ENCODE results near the gene SANBR. TPM values are rescaled to one million over a fixed set of nuclear protein-coding genes. Genes with fewer than 3 reads are reported as not detected.

SANBR gene
- total and polyA plus RNA-seq, 2 donors (not counting 3 experiments of a cell fraction or from before 2014, with no cell fraction given), result 5.7 to 22.9 TPM

GRCh38 chr2:61100801-61101200, 35.1 kb downstream of the SANBR start:
- no TSS peak for BruUV-seq (replicated peaks)
- Histone ChIP-seq H3K79me2 (ENCODE audit: control insufficient read depth, insufficient read depth, low read length) (no peaks in the 10 kb centered on the region), H3K9ac (replicated peaks; ENCODE audit: extremely low read depth, insufficient read depth, low read length) (no peak overlapping the region), H3K4me2 (ENCODE audit: insufficient read depth, low read length) (no peak overlapping the region), H3K9me3 (replicated peaks; ENCODE audit: control insufficient read depth, insufficient read depth, low read length) (no peaks in the 10 kb centered on the region), H3K4me3 (replicated peaks in 1 of 3; ENCODE audit: insufficient read depth in 1 of 3, low read depth in 1 of 3, low read length in 3 of 3) (no peak overlapping the region), H3K27ac (ENCODE audit: insufficient read depth, low read depth, low read length) (no peak overlapping the region), H2AFZ (ENCODE audit: low read depth, low read length) (no peak overlapping the region), H3K27me3 (ENCODE audit: control insufficient read depth in 2 of 2, insufficient read depth in 2 of 2, low read length in 2 of 2) (no peaks in the 10 kb centered on the region), H3K9me1 (replicated peaks; ENCODE audit: control insufficient read depth, extremely low read depth, insufficient read depth, low read length) (no peaks in the 10 kb centered on the region), H3K4me1 (ENCODE audit: control insufficient read depth, extremely low read depth, insufficient read depth, low read length) (no peaks in the 10 kb centered on the region), H3K36me3 (ENCODE audit: control insufficient read depth in 2 of 2, extremely low read depth in 1 of 2, insufficient read depth in 2 of 2, low read length in 2 of 2) (peaks cover 0 to 2% of the 10 kb centered on the region in 2 experiments), H4K20me1 (replicated peaks; ENCODE audit: control insufficient read depth, extremely low read depth, insufficient read depth, low read length) (no peaks in the 10 kb centered on the region)
- ChIA-PET POLR2A (no interaction called here), CTCF (no interaction called here)
- DNase-seq (ENCODE audit: low read depth, low spot score) (no peak), FAIRE-seq (no peak)
- TF ChIP-seq POLR2A (IDR thresholded peaks at IDR 0.05; ENCODE audit: low read depth, low read length), result no peak
- dilution Hi-C loops (cut with MboI; ENCODE audit: extremely low pct_ligation_motif_present, low sequenced_read_pairs), result no loop called here
- intact Hi-C loops (cut with micrococcal nuclease), result no loop called here

GRCh38 chr2:61109291-61109690, 43.6 kb downstream of the SANBR start:
- no TSS peak for BruUV-seq (replicated peaks)
- H3K9me3 ChIP-seq (replicated peaks; ENCODE audit: control insufficient read depth, insufficient read depth, low read length), result no peaks in the 10 kb centered on the region
- intact Hi-C loops (cut with micrococcal nuclease), result no loop called here
- no peak overlapping the region for H3K27ac ChIP-seq (ENCODE audit: insufficient read depth, low read depth, low read length)
- H3K4me2 ChIP-seq (ENCODE audit: insufficient read depth, low read length), result no peak overlapping the region
- H3K27me3 ChIP-seq (ENCODE audit: control insufficient read depth in 2 of 2, insufficient read depth in 2 of 2, low read length in 2 of 2), result no peaks in the 10 kb centered on the region
- TF ChIP-seq MAX (IDR thresholded peaks at IDR 0.05; ENCODE audit: insufficient read depth, insufficient read length) (no peak), CTCF (IDR thresholded peaks at IDR 0.05; ENCODE audit: extremely low read depth in 1 of 2, insufficient read depth in 1 of 2, low read depth in 1 of 2, low read length in 2 of 2) (no peak), POLR2AphosphoS5 (IDR thresholded peaks at IDR 0.05; ENCODE audit: insufficient read depth, low read depth, low read length) (no peak), EZH2 (IDR thresholded peaks at IDR 0.05; ENCODE audit: borderline replicate concordance, low read depth, low read length, severe bottlenecking) (no peak), FOS (IDR thresholded peaks at IDR 0.05; ENCODE audit: borderline replicate concordance, insufficient read depth, low read length) (no peak)
- H3K9me1 ChIP-seq (replicated peaks; ENCODE audit: control insufficient read depth, extremely low read depth, insufficient read depth, low read length), result no peaks in the 10 kb centered on the region
- ChIA-PET CTCF (no interaction called here), POLR2A (no interaction called here)
- no peaks in the 10 kb centered on the region for H4K20me1 ChIP-seq (replicated peaks; ENCODE audit: control insufficient read depth, extremely low read depth, insufficient read depth, low read length)
- H3K4me3 ChIP-seq (replicated peaks in 1 of 3; ENCODE audit: insufficient read depth in 1 of 3, low read depth in 1 of 3, low read length in 3 of 3), result no peak overlapping the region
- no peak overlapping the region for H3K9ac ChIP-seq (replicated peaks; ENCODE audit: extremely low read depth, insufficient read depth, low read length)
- no peaks in the 10 kb centered on the region for H3K4me1 ChIP-seq (ENCODE audit: control insufficient read depth, extremely low read depth, insufficient read depth, low read length)
- no peak overlapping the region for H2AFZ ChIP-seq (ENCODE audit: low read depth, low read length)
- no peak for DNase-seq (ENCODE audit: low read depth, low spot score)
- H3K36me3 ChIP-seq (ENCODE audit: control insufficient read depth in 2 of 2, extremely low read depth in 1 of 2, insufficient read depth in 2 of 2, low read length in 2 of 2), result peaks cover 0 to 2% of the 10 kb centered on the region in 2 experiments
- dilution Hi-C loops (cut with MboI; ENCODE audit: extremely low pct_ligation_motif_present, low sequenced_read_pairs), result no loop called here
- no peaks in the 10 kb centered on the region for H3K79me2 ChIP-seq (ENCODE audit: control insufficient read depth, insufficient read depth, low read length)
- FAIRE-seq, result no peak

Data from endothelial cell of umbilical vein (primary cell).